B cell (primary cell): ENCODE results near the gene PHACTR1. TPM values are rescaled to one million over a fixed set of nuclear protein-coding genes. Genes with fewer than 3 reads are reported as not detected.
A peak's percentile ranks its signal among the peaks of the same experiment; 100 is the strongest.

Experiments used
- ATAC-seq: fragments of 200-7000 bp; cut with Tn5 transposase; one replicate; pipeline ENCODE4 v1.10.0; 2021; ENCODE audit warnings: low read depth, mild to moderate bottlenecking, moderate number of reproducible peaks, moderate library complexity
- CTCF ChIA-PET: fragments of 350-600 bp; sonication (Branson Sonifier 250); formaldehyde crosslinking; loops from one replicate; lab custom pipeline; 2021; ENCODE audit warnings: antibody characterized with exemption, inconsistent platforms; lab: Charles Lee
- POLR2A ChIA-PET: fragments of 350-600 bp; sonication (Branson Sonifier 250); formaldehyde crosslinking; loops from one replicate; lab custom pipeline; 2021; ENCODE audit warnings: antibody characterized with exemption; lab: Charles Lee
- DNase-seq: peaks from one replicate; pipeline ENCODE4 v3.0.0; 2013
- H2AFZ ChIP-seq: 2 replicates; pipeline ENCODE4 v1.6.1; 2012; ENCODE audit warnings: mild to moderate bottlenecking, low read depth, low read length; ENCODE audit not compliant: insufficient read depth, poor library complexity, severe bottlenecking
- H3K27ac ChIP-seq, 2 donors: 1 replicate in 1 of 2; 2 replicates in 1 of 2; pipeline ENCODE4 v1.5.1; 2012 to 2013; ENCODE audit warnings: low read length in 2 of 2, mild to moderate bottlenecking in 2 of 2, moderate library complexity in 1 of 2
- H3K27me3 ChIP-seq, 4 experiments: fragments of 200-600 bp in 1 of 4; sonication (generic) in 1 of 4; replicated peaks in 1 of 4; 1 replicate in 2 of 4; 2 replicates in 2 of 4; pipeline versions ENCODE4 v1.6.1 to v1.7.0; 2013 to 2016; ENCODE audit warnings: low read length in 3 of 4, mild to moderate bottlenecking in 2 of 4, mixed read lengths in 1 of 4, moderate library complexity in 1 of 4; ENCODE audit not compliant: insufficient read depth in 4 of 4, control insufficient read depth in 3 of 4; ENCODE audit errors: control extremely low read depth in 1 of 4
- H3K36me3 ChIP-seq, 2 experiments: replicated peaks in 1 of 2; 1 replicate in 1 of 2; 2 replicates in 1 of 2; pipeline versions ENCODE4 v1.6.1 to v1.7.1; 2013; ENCODE audit warnings: low read length in 1 of 2; ENCODE audit not compliant: insufficient read depth in 2 of 2, control insufficient read depth in 1 of 2; ENCODE audit errors: control extremely low read depth in 1 of 2, extremely low read depth in 1 of 2
- H3K4me1 ChIP-seq, 2 donors: fragments of 200-600 bp in 1 of 2; sonication (generic) in 1 of 2; 1 replicate in 1 of 2; 2 replicates in 1 of 2; pipeline versions ENCODE4 v1.5.1 to v1.6.1; 2013 to 2017; ENCODE audit warnings: low read length in 2 of 2; ENCODE audit not compliant: control insufficient read depth in 2 of 2, insufficient read depth in 2 of 2
- H3K4me2 ChIP-seq: replicated peaks from 2 replicates; pipeline ENCODE3; 2012; ENCODE audit warnings: mild to moderate bottlenecking, low read depth, low read length; ENCODE audit not compliant: poor library complexity, severe bottlenecking
- H3K4me3 ChIP-seq, 5 experiments: fragments of 200-600 bp in 1 of 5; sonication (generic) in 1 of 5; 1 replicate in 3 of 5; 2 replicates in 2 of 5; pipeline versions ENCODE4 v1.5.1 to v1.7.0; 2011 to 2016; ENCODE audit warnings: low read length in 4 of 5, mild to moderate bottlenecking in 4 of 5, low read depth in 2 of 5, control low read depth in 1 of 5, moderate library complexity in 1 of 5; ENCODE audit not compliant: insufficient read depth in 1 of 5; ENCODE audit errors: control extremely low read depth in 1 of 5, extremely low read depth in 1 of 5
- H3K79me2 ChIP-seq: fragments of 200-600 bp; sonication (generic); one replicate; pipeline ENCODE4 v1.6.0; 2016; ENCODE audit warnings: low read length; ENCODE audit not compliant: control insufficient read depth, insufficient read depth
- H3K9ac ChIP-seq: fragments of 200-600 bp; sonication (generic); 2 replicates; pipeline ENCODE4 v1.6.1; 2017; ENCODE audit warnings: mild to moderate bottlenecking, low read length, moderate library complexity
- H3K9me3 ChIP-seq, 3 donors: one replicate each; pipeline versions ENCODE4 v1.6.1 to v1.7.1; 2013; ENCODE audit warnings: low read length in 2 of 3; ENCODE audit not compliant: control insufficient read depth in 2 of 3, insufficient read depth in 1 of 3; ENCODE audit errors: control extremely low read depth in 1 of 3
- H4K20me1 ChIP-seq: 2 replicates; pipeline ENCODE4 v1.6.0; 2012; ENCODE audit warnings: mild to moderate bottlenecking, low read length; ENCODE audit not compliant: insufficient read depth, control insufficient read depth, poor library complexity, severe bottlenecking
- H3K27ac Mint-ChIP-seq: one replicate; pipeline ENCODE4 v1.8.0; 2021; ENCODE audit warnings: mixed read lengths
- H3K27me3 Mint-ChIP-seq: one replicate; pipeline ENCODE4 v1.8.0; 2021; ENCODE audit warnings: mixed read lengths
- H3K4me1 Mint-ChIP-seq: one replicate; pipeline ENCODE4 v1.8.0; 2021; ENCODE audit warnings: mixed read lengths
- H3K4me3 Mint-ChIP-seq: one replicate; pipeline ENCODE4 v1.8.0; 2021; ENCODE audit warnings: mixed read lengths
- H3K9me3 Mint-ChIP-seq: one replicate; pipeline ENCODE4 v1.8.0; 2022; ENCODE audit warnings: mixed read lengths; ENCODE audit not compliant: insufficient read depth
- EZH2 ChIP-seq: IDR thresholded peaks from 2 replicates; pipeline ENCODE4 v1.6.1; 2012; ENCODE audit warnings: borderline replicate concordance, low read depth, mild to moderate bottlenecking, moderate library complexity, low read length; ENCODE audit not compliant: insufficient read depth, poor library complexity, severe bottlenecking
- WGBS: methylation state at CpG from one replicate; pipeline ENCODE4 v1.1.5; 2013; ENCODE audit warnings: missing lambda C conversion rate; ENCODE audit not compliant: insufficient coverage; 5-methylcytosine and 5-hydroxymethylcytosine counted together
- intact Hi-C: fragments of 100-400 bp; cut with micrococcal nuclease; formaldehyde crosslinking; loops from one replicate; pipeline ENCODE4 v1.10.0; 2022
- polyA plus RNA-seq: library from polyadenylated mRNA; depleted of rRNA; stranded (reverse); fragments of >200 nt; gene quantifications from 2 replicates; pipeline ENCODE4 v1.2.3, GENCODE V29; 2012
- total RNA-seq, 2 donors: library from RNA; stranded (reverse); fragments of 120-200 nt in 1 of 2; gene quantifications; 1 replicate in 1 of 2; 2 replicates in 1 of 2; pipeline versions ENCODE4 v1.2.3 to v1.2.4, GENCODE V29; 2013 to 2022
- TF ChIP-seq, protein P1 (sequence below): fragments of 200-600 bp; IDR thresholded peaks from one replicate; pipeline ENCODE4 v1.8.0; 2022; ENCODE audit warnings: antibody characterized with exemption, mild to moderate bottlenecking

The PHACTR1 gene
- total and polyA plus RNA-seq, 2 donors (not counting 1 experiment from before 2014, with no cell fraction given) = 30.2 to 129 TPM

DNA sequence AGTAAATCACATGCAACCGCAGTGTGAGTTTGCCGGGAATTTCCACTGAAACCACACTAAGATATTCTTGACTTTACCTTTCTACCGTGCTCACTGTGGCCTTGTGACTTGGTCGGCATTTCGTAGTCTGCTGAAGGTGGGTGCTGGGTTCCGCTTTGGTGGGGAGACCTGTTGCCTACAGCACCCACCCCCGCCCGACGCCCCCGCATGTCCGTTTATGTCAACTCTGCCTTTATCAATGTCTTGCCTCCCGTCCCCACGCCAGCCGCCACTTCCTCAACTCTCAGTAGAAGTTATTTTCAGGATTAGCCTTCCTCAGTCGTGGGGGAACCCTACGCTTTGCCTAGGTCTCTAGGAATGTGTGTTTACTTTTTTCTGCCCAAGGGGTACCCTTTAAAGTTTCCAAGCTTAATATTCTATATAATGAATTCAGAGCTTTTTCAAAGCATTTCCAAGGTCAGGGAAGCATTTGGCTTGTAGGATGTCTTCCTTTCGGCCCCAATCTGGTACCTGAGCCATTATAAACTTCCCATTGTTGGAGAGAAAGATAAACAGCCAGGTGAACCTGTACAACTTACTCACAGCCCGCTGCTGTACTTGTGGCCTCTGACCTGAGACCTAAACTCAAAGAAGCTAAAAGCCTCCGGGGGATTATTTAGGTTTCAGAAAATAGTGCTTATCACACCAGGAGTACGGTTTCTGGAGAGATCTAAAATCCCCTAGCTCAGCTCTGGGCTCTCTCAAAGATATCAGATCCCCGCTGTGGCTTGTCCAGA lies 557.6 kb downstream of the PHACTR1 start:
- Histone ChIP-seq H3K4me2 (peak overlapping the region; percentile 73), H3K79me2 (peaks cover 96% of the 10 kb centered on the region), H3K27ac (peak overlapping the region; percentile 94 to 96), H3K9ac (peak overlapping the region; percentile 88), H2AFZ (peak overlapping the region; percentile 32), H3K9me3 (no peaks in the 10 kb centered on the region), H3K27me3 (no peaks in the 10 kb centered on the region), H3K4me3 (peak overlapping the region; percentile 75 to 99 (median 93)), H4K20me1 (peaks cover 4% of the 10 kb centered on the region), H3K4me1 (peaks cover 53 to 67% of the 10 kb centered on the region in 2 donors), H3K36me3 (peaks cover 0 to 35% of the 10 kb centered on the region in 2 experiments)
- TF ChIP-seq, protein P1, sequence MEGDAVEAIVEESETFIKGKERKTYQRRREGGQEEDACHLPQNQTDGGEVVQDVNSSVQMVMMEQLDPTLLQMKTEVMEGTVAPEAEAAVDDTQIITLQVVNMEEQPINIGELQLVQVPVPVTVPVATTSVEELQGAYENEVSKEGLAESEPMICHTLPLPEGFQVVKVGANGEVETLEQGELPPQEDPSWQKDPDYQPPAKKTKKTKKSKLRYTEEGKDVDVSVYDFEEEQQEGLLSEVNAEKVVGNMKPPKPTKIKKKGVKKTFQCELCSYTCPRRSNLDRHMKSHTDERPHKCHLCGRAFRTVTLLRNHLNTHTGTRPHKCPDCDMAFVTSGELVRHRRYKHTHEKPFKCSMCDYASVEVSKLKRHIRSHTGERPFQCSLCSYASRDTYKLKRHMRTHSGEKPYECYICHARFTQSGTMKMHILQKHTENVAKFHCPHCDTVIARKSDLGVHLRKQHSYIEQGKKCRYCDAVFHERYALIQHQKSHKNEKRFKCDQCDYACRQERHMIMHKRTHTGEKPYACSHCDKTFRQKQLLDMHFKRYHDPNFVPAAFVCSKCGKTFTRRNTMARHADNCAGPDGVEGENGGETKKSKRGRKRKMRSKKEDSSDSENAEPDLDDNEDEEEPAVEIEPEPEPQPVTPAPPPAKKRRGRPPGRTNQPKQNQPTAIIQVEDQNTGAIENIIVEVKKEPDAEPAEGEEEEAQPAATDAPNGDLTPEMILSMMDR = no peak
- TF ChIP-seq EZH2 = no peak
- DNase-seq (peak; percentile 94), ATAC-seq (peak; percentile 61)
- ChIA-PET POLR2A (interaction anchor here (0.6 to 1.8 kb wide), 10 partner anchors 11 to 85 kb away, joined by 3 to 8 read pairs (median 4); partner anchors contain the start of gene TBC1D7), CTCF (interaction anchor here (0.6 to 8.2 kb wide), 12 partner anchors 11 to 155 kb away, joined by 3 to 152 read pairs (median 4); partner anchors contain the start of gene TBC1D7)
- Mint-ChIP-seq H3K4me1 (peaks cover 70% of the 10 kb centered on the region), H3K9me3 (no peaks in the 10 kb centered on the region), H3K27ac (peak overlapping the region; percentile 93), H3K27me3 (no peaks in the 10 kb centered on the region), H3K4me3 (peak overlapping the region; percentile 94)
- intact Hi-C loops = loop anchor here (1.0 to 5.0 kb wide), 7 partner anchors 39 to 438 kb away; partner anchors contain the start of genes RANBP9 and TBC1D7
- WGBS = 6% methylated on average over 6 of the region's 21 CpGs
